Ecto neural progenitor cell (in vitro differentiated cells): ENCODE results near the gene MTCP1.
A peak's percentile ranks its signal among the peaks of the same experiment; 100 is the strongest.

Source experiments
- DNase-seq: peaks from one replicate; pipeline ENCODE4 v3.0.0-alpha.2; 2018; ENCODE audit warnings: low spot score

MTCP1 gene

GRCh38 chrX:155070975-155071693 lies at the start of gene MTCP1, which contains the start of the genes BRCC3 and CMC4:
Gene MTCP1, minus strand, starts transcription at chrX:155071136. Its CDS starts 5,126 bp downstream, at chrX:155066010.
Gene BRCC3, plus strand, starts transcription at chrX:155071508. Its CDS starts 20 bp downstream, at chrX:155071528.
Gene CMC4, minus strand, starts transcription at chrX:155071136. Its CDS starts 7,113 bp downstream, at chrX:155064023.
- peak; percentile 82 for DNase-seq

- no peak for DNase-seq
These were observed 44.4 kb upstream of the MTCP1 start for GRCh38 chrX:155115174-155115819.

GRCh38 chrX:155113097-155113496 lies 42.2 kb upstream of the MTCP1 start:
- no peak for DNase-seq

- DNase-seq: no peak
These were observed 41.2 kb upstream of the MTCP1 start for GRCh38 chrX:155112171-155112570.

GRCh38 chrX:155108427-155108826 lies 37.5 kb upstream of the MTCP1 start:
- no peak for DNase-seq

- DNase-seq: no peak
These were observed 35.0 kb upstream of the MTCP1 start for GRCh38 chrX:155105919-155106318.

- no peak for DNase-seq
These were observed 23.6 kb upstream of the MTCP1 start for GRCh38 chrX:155094468-155095061.

- DNase-seq: no peak
These were observed 16.2 kb upstream of the MTCP1 start for GRCh38 chrX:155086961-155087735.

GRCh38 chrX:155086202-155086840 lies 15.4 kb upstream of the MTCP1 start:
- DNase-seq: peak; percentile 55

- no peak for DNase-seq
These were observed 851 bp upstream of the MTCP1 start for GRCh38 chrX:155071694-155072280.

GRCh38 chrX:155070663-155070974 lies 317 bp downstream of the MTCP1 start:
- DNase-seq: no peak

GRCh38 chrX:155070038-155070437 lies 898 bp downstream of the MTCP1 start:
- DNase-seq: no peak

- DNase-seq: no peak
These were observed 1.5 kb downstream of the MTCP1 start for GRCh38 chrX:155069414-155069813.

GRCh38 chrX:155068165-155068564 lies 2.8 kb downstream of the MTCP1 start:
- no peak for DNase-seq

GRCh38 chrX:155065035-155065734 lies 5.8 kb downstream of the MTCP1 start:
- DNase-seq: no peak

- DNase-seq: no peak
These were observed 9.2 kb downstream of the MTCP1 start for GRCh38 chrX:155061760-155062159.

GRCh38 chrX:155056877-155057792 lies 13.8 kb downstream of the MTCP1 start:
- DNase-seq: peak; percentile 71

- DNase-seq: no peak
These were observed 14.5 kb downstream of the MTCP1 start for GRCh38 chrX:155056471-155056870.

- DNase-seq: no peak
These were observed 15.4 kb downstream of the MTCP1 start for GRCh38 chrX:155055494-155055893.

GRCh38 chrX:155054255-155054654 lies 16.7 kb downstream of the MTCP1 start:
- no peak for DNase-seq
